Measurements from ENCODE around the gene BLVRA.
A peak's percentile ranks its signal among the peaks of the same experiment; 100 is the strongest.
"Not testable (repeated sequence)": the region's sequence is repeated elsewhere in the genome, so short reads cannot be mapped to it uniquely, and the experiment has no call there.

The BLVRA gene

DNA sequence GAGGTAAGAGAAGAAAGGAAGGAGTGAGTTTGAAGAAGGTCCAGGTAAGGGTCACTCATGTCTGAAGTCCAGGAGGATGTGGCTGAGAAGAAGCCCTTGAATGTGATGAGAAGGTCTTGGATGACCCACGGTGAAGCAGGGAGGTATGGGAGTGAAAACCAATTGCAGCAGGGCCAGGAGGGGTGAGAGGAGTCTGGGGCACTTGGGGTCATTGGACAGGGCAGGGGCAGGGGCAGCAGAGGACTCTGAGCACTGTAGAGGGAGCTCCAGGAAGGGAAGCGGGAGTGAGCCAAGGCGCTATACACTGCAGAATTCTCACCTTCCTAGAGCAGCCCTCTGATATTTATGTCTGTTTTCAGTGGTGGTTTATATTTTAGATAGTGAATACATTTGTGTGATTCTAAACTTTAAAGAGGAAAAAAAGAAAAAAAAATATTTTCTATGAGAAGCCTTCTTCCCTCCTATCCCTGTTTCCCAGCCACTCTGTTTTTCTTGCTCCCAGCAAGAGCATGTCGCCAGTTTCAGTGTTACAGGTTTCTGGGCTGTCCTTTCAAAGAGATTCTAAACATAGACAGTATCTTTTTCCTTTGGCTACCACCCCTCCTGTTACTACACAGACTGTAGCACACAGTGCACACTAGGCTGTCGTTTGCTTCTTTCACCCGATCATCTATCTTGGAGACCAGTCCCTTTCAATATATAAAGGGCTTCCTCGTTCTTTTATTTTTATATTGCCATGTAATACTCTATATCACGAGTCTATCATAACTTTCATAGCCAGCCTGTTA lies 24.5 kb downstream of the BLVRA start:
- no peak for DNase-seq (ENCODE audit: low read depth)
- TF ChIP-seq, protein P1, sequence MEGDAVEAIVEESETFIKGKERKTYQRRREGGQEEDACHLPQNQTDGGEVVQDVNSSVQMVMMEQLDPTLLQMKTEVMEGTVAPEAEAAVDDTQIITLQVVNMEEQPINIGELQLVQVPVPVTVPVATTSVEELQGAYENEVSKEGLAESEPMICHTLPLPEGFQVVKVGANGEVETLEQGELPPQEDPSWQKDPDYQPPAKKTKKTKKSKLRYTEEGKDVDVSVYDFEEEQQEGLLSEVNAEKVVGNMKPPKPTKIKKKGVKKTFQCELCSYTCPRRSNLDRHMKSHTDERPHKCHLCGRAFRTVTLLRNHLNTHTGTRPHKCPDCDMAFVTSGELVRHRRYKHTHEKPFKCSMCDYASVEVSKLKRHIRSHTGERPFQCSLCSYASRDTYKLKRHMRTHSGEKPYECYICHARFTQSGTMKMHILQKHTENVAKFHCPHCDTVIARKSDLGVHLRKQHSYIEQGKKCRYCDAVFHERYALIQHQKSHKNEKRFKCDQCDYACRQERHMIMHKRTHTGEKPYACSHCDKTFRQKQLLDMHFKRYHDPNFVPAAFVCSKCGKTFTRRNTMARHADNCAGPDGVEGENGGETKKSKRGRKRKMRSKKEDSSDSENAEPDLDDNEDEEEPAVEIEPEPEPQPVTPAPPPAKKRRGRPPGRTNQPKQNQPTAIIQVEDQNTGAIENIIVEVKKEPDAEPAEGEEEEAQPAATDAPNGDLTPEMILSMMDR (conservative IDR thresholded peaks at IDR 0.05; ENCODE audit: low read depth, low read length) = no peak
- no peak overlapping the region for H3K4me3 ChIP-seq (ENCODE audit: low read depth, low read length)

DNA sequence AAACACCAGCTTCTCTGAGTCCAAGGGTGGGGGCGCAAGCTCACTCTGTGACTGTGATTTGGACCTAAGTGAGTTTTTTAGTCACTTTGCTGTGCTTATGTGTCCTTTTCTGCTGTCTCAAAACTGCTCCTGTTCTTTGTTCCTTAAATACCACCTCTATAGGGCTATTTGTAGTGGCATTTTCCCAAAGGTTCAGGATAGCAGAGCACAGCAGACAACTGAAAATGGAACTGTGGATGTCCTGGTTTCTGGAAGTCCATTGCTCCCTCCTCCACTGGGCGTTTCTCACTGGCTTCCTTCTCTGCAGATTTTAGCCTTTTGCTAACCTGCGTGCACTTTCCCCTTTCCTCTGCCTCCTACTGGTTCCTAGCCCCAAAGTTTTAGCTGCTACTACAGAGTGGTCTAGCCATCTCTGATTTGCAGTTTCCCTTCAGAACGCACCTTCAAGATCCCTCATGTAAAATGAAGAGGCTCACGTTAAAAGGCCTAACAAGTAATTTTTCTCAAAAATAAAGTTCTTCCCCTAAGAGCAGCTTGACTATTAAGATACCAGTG lies 25.6 kb downstream of the BLVRA start:
- TF ChIP-seq, protein P1 (conservative IDR thresholded peaks at IDR 0.05; ENCODE audit: low read depth, low read length) = no peak
- DNase-seq (ENCODE audit: low read depth) = no peak
- H3K4me3 ChIP-seq (ENCODE audit: low read depth, low read length) = no peak overlapping the region

DNA sequence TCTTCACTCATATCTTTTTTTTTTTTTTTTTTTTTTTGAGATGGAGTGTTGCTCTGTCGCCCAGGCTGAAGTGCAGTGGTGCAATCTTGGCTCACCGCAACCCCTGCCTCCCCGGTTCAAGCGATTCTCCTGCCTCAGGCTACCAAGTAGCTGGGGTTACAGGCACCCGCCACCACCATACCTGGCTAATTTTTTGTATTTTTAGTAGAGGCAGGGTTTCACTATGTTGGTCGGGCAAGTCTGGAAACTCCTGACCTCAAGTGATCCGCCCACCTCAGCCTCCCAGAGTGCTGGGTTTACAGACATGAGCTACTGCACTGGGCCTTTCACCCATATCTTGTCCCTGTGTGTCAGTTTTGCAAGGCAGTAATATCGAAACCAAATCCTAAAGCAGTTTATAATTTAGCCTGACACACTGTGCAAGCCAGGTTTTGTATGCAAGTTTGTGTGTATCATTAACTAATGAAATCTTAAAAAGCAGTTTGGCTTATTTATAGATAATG lies 26.2 kb downstream of the BLVRA start:
- not testable (repeated sequence) for H3K4me3 ChIP-seq (ENCODE audit: low read depth, low read length)
- DNase-seq (ENCODE audit: low read depth) = peak; percentile 65

DNA sequence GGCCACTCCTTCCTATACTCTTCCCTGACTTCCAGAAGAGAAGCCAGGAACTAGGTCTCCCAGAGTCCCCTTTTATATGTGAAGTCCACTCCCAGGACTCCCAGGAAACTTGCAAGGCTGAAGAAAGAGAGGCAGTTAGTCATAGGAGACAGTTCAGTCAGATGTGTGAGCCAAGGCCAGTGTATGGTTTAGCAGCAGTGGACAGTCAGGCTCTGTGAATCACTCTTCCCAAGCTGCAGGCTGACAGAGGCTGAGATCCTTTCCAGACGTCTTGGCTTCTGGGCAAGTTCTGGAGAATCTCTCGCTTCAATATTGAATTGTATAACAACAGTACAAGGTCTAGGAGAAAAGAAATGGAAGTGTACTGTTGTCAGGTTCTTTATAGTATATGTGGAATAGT lies 26.9 kb downstream of the BLVRA start:
- H3K4me3 ChIP-seq (ENCODE audit: low read depth, low read length) = no peak overlapping the region
- DNase-seq (ENCODE audit: low read depth) = peak; percentile 95
- TF ChIP-seq, protein P1 (conservative IDR thresholded peaks at IDR 0.05; ENCODE audit: low read depth, low read length) = no peak

DNA sequence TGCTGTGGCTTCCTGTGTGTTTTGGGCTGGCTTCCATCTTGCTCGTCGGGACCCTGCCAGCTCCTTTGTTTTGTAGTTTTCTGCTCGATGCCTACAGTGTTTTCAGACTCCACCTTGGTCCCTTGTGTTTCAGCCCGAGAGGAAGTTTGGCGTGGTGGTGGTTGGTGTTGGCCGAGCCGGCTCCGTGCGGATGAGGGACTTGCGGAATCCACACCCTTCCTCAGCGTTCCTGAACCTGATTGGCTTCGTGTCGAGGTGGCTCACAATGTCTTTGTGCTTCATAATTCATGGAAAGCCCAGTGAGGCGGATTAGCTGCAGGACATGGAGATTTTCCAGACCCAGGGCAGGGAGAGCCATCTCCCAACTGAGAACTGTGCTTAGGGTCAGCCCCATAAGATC lies 29.3 kb downstream of the BLVRA start:
- no peak overlapping the region for H3K4me3 ChIP-seq (ENCODE audit: low read depth, low read length)
- TF ChIP-seq, protein P1 (conservative IDR thresholded peaks at IDR 0.05; ENCODE audit: low read depth, low read length) = no peak
- no peak for DNase-seq (ENCODE audit: low read depth)

DNA sequence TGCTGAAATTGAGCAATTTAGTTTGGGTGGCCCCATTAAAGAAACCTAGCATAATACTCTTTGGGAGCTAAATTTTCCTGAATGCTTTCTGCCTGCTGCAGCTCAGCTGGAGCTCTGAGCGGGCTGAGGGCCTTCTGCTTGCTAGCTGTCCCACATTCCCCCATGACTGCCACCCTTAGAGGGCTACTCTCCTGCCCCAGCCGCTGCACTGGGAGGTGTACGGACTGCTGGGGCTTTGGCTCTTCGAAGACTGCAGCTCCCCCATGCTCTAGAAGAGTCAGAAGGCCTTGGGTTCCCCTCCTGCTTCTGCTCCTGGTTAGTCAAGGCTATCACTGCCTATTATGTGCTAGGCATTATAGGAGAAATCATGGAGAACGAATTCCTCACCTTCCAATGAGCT lies 31.5 kb downstream of the BLVRA start:
- H3K4me3 ChIP-seq (ENCODE audit: low read depth, low read length) = no peak overlapping the region
- TF ChIP-seq, protein P1 (conservative IDR thresholded peaks at IDR 0.05; ENCODE audit: low read depth, low read length) = no peak
- DNase-seq (ENCODE audit: low read depth) = no peak

DNA sequence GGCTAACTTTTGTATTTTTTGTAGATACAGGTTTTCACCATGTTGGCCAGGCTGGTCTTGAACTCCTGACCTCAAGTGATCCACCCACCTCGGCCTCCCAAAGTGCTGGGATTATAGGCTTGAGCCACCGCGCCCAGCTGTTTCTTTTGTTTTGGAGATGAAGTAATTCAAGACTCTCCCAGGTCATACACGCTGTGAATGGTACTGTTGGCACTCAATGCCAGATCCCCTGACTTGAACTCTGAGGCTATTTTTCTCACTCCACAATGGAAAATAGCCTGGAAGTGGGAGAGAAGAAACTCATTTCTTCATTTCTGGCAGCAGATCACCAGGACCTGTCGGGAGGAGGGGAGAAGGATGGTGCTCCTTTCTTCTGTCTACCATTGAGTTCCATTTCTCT lies 32.4 kb downstream of the BLVRA start:
- TF ChIP-seq, protein P1 (conservative IDR thresholded peaks at IDR 0.05; ENCODE audit: low read depth, low read length) = no peak
- H3K4me3 ChIP-seq (ENCODE audit: low read depth, low read length) = no peak overlapping the region
- no peak for DNase-seq (ENCODE audit: low read depth)
